Pons (tissue), 1 donor: ENCODE data around the gene STAT5A.
"Not testable (repeated sequence)": the region's sequence is repeated elsewhere in the genome, so short reads cannot be mapped to it uniquely, and the experiment has no call there.

Experiments used
- DNase-seq: peaks from one replicate; pipeline ENCODE4 v3.0.0-alpha.2; 2016; ENCODE audit warnings: low spot score

STAT5A gene

GRCh38 chr17:42285346-42286050 is 2.8 kb upstream of the STAT5A start:
- no peak for DNase-seq

GRCh38 chr17:42286411-42287221 is 1.7 kb upstream of the STAT5A start:
- DNase-seq: peak; percentile 53

- DNase-seq: peak; percentile 72
Observed at GRCh38 chr17:42287305-42287976, 857 bp upstream of the STAT5A start.

GRCh38 chr17:42288803-42289610 is 709 bp downstream of the STAT5A start:
- DNase-seq: no peak

GRCh38 chr17:42289611-42290181 is 1.4 kb downstream of the STAT5A start:
- DNase-seq: no peak

GRCh38 chr17:42290577-42290976 is 2.3 kb downstream of the STAT5A start:
- DNase-seq: no peak

GRCh38 chr17:42291129-42291528 is 2.8 kb downstream of the STAT5A start:
- DNase-seq: no peak

- no peak for DNase-seq
Observed at GRCh38 chr17:42294469-42295398, 6.4 kb downstream of the STAT5A start.

GRCh38 chr17:42296012-42296411 is 7.7 kb downstream of the STAT5A start:
- no peak for DNase-seq

- DNase-seq: not testable (repeated sequence)
Observed at GRCh38 chr17:42297775-42298174, 9.5 kb downstream of the STAT5A start.

- DNase-seq: not testable (repeated sequence)
Observed at GRCh38 chr17:42299361-42299760, 11.1 kb downstream of the STAT5A start.

GRCh38 chr17:42299913-42300312 is 11.6 kb downstream of the STAT5A start:
- not testable (repeated sequence) for DNase-seq

GRCh38 chr17:42301022-42301421 is 12.7 kb downstream of the STAT5A start:
- no peak for DNase-seq

GRCh38 chr17:42303694-42304093 is 15.4 kb downstream of the STAT5A start:
- no peak for DNase-seq

- DNase-seq: no peak
Observed at GRCh38 chr17:42304187-42305030, 16.1 kb downstream of the STAT5A start.

GRCh38 chr17:42305031-42305330 is 16.7 kb downstream of the STAT5A start:
- not testable (repeated sequence) for DNase-seq

- no peak for DNase-seq
Observed at GRCh38 chr17:42305543-42306384, 17.5 kb downstream of the STAT5A start.

- no peak for DNase-seq
Observed at GRCh38 chr17:42306385-42306667, 18.0 kb downstream of the STAT5A start.

- DNase-seq: no peak
Observed at GRCh38 chr17:42307362-42307927, 19.1 kb downstream of the STAT5A start.
